ENCODE measurements around the gene CYB5R4. TPM values are rescaled to one million over a fixed set of nuclear protein-coding genes. Genes with fewer than 3 reads are reported as not detected.

CYB5R4 gene
- polyA plus RNA-seq, 5 donors = 10.0 to 15.6 (median 14.1) TPM

GRCh38 chr6:83976871-83977270, 117.4 kb downstream of the CYB5R4 start:
- no peak for DNase-seq

GRCh38 chr6:83978324-83978734, 118.8 kb downstream of the CYB5R4 start:
- no peak for DNase-seq

DNA sequence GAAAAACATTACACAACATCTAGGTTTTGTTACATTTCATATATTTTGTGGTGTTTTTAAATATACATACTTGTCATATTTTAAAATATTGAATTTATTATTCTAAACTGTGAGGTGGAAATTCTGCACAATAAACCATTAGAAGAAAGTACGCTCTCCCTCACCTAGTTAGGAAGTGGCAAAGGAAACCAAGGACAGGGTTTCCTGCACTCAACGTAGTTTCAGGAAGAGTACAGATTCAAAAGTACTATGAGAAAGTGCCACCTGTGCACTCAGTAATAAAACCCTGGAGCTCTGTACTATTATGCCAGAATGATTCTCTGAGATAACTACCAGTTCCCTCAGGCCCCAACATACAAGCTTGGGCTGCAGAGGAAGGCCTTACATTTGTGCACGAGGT, 119.5 kb downstream of the CYB5R4 start:
- DNase-seq = no peak

DNA sequence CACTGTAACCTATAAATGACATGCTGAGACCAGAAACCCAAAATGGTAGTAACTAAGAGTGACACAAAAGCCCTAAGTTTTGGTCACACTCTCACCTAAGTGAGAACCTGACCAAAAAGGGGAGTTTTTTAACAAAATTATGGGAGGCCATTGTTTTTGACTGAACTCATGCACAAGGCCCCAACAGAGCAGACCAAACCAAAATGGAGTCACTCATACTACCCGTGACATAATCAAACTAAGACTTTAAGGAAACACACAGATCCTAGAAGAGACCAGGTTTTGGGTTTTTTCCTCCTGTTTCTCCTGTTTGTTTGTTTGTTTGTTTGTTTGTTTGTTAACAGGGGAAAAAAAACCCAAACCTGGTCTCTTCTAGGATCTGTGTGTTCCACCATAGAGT, 124.9 kb downstream of the CYB5R4 start:
- DNase-seq = no peak

GRCh38 chr6:83985308-83985713, 125.8 kb downstream of the CYB5R4 start:
- no peak for DNase-seq

- no peak for DNase-seq
These were observed 126.2 kb downstream of the CYB5R4 start for GRCh38 chr6:83985715-83986114.

DNA sequence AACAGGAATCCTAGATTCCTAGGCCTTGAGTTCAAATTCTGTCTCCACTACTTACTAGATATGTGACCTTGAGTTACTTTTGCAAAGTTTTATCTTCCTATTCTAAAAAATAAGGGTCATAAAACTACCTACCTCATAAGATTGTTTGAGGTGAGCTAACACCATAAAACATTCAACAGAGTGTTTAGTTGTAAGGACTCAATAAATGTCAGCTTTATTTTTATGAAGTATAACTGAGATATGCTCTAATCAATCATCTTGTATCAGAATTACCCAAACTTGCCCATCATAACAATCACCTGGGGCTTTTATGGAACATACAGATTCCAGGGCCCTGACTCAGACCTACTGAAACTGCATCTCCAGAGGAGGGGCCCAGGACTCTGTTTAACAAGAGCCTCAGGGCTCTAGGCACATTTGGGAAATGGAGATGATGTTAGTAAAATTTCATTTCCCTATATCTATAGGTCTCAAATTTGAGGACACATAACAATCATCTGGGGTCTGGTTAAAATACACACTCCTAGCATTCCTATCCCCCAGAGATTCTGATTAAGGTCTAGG, 138.6 kb downstream of the CYB5R4 start:
- DNase-seq = no peak

GRCh38 chr6:84001119-84001518, 141.6 kb downstream of the CYB5R4 start:
- DNase-seq = no peak

- no peak for DNase-seq
These were observed 142.7 kb downstream of the CYB5R4 start for GRCh38 chr6:84002226-84002625.

- no peak for DNase-seq
These were observed 143.6 kb downstream of the CYB5R4 start for GRCh38 chr6:84003131-84003530.

GRCh38 chr6:84003654-84004053, 144.2 kb downstream of the CYB5R4 start:
- DNase-seq = no peak

DNA sequence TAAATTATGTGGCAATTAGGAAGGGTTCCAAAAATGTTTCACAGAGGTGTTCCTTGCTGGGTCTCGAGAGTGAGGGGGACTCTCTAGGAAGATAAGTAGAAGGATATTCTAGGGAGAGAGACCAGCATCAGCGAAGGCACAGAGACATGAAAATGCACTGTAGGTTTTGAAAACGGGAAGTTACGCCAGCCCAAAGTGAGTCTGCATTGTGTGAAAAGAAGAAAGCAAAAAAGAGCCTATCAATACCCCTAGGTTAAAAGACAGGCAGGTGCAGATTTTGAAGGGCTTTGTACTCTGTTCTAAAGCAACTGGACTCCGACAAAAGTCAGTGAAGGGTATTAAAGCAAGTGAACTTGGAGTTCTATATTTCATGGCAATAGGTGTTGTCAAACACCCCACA, 148.4 kb downstream of the CYB5R4 start:
- no peak for DNase-seq

- no peak for DNase-seq
These were observed 153.9 kb downstream of the CYB5R4 start for GRCh38 chr6:84013354-84013753.

- no peak for DNase-seq
These were observed 154.4 kb downstream of the CYB5R4 start for GRCh38 chr6:84013931-84014330.

- no peak for DNase-seq
These were observed 156.5 kb downstream of the CYB5R4 start for GRCh38 chr6:84016029-84016428.

Other genes starting within 250 kb of the CYB5R4 start
- gene SNAP91, start 150.6 kb upstream of the CYB5R4 start, polyA plus RNA-seq (ENCODE audit: insufficient read depth in 1 of 5, insufficient read length in 5 of 5, low replicate concordance in 1 of 5) = 1 to 10 TPM in 3 of 5 donors, under 1 TPM in 2; 0.46 to 1.6 (median 1.0) TPM
- not detected for gene RIPPLY2, start 6.3 kb upstream of the CYB5R4 start, polyA plus RNA-seq (ENCODE audit: insufficient read depth in 1 of 5, insufficient read length in 5 of 5, low replicate concordance in 1 of 5)
- 1 to 10 TPM; 4.8 to 8.4 (median 6.2) TPM for gene MRAP2, start 174.1 kb downstream of the CYB5R4 start, polyA plus RNA-seq (ENCODE audit: insufficient read depth in 1 of 5, insufficient read length in 5 of 5, low replicate concordance in 1 of 5)